Lower leg skin (tissue), 4 donors: Measurements from ENCODE around the gene ZNF746. TPM values are rescaled to one million over a fixed set of nuclear protein-coding genes. Genes with fewer than 3 reads are reported as not detected.

Experiments used
- DNase-seq, 2 donors: peaks; one replicate each; pipeline ENCODE4 v3.0.0-alpha.2; 2019; ENCODE audit warnings: low spot score in 2 of 2
- H3K4me3 ChIP-seq: fragments of 200-600 bp; sonication (generic); 2 replicates; pipeline ENCODE4 v1.5.1; 2017; ENCODE audit warnings: mild to moderate bottlenecking, low read depth; ENCODE audit not compliant: poor library complexity, severe bottlenecking
- CTCF ChIP-seq, 3 donors: fragments of 450-650 bp; IDR thresholded peaks; one replicate each; pipeline ENCODE4 v1.5.1; 2016; ENCODE audit warnings: antibody characterized with exemption in 3 of 3, mild to moderate bottlenecking in 3 of 3, moderate library complexity in 2 of 3
- POLR2A ChIP-seq, 2 donors: fragments of 450-650 bp; IDR thresholded peaks; one replicate each; pipeline ENCODE4 v1.6.1; 2016 to 2017; ENCODE audit warnings: antibody characterized with exemption in 2 of 2, mild to moderate bottlenecking in 1 of 2, moderate library complexity in 1 of 2
- WGBS, 2 donors: methylation state at CpG; one replicate each; pipeline ENCODE4 v1.1.5; 2018; 5-methylcytosine and 5-hydroxymethylcytosine counted together
- intact Hi-C: fragments of 100-400 bp; cut with DNase I; formaldehyde crosslinking; loops from one replicate; pipeline ENCODE4 v1.15.0; 2023; ENCODE audit warnings: low total_unique reads
- total RNA-seq, 4 donors: library from RNA; depleted of rRNA; stranded (reverse); fragments of >200 nt; gene quantifications; one replicate each; pipeline ENCODE4 v1.1.0, GENCODE V29; 2016

ZNF746 gene
- total RNA-seq, 4 donors from 2014 or later: 21.6 to 26.3 (median 23.8) TPM

- TF ChIP-seq CTCF (IDR thresholded peaks at IDR 0.05): no peak
- TF ChIP-seq POLR2A (IDR thresholded peaks at IDR 0.05): no peak
- no peak overlapping the region for H3K4me3 ChIP-seq
- DNase-seq: no peak
- intact Hi-C loops: no loop called here
- WGBS, 2 donors: 78 to 82% methylated on average over 15 of the region's 15 CpGs
These were observed 8.1 kb downstream of the ZNF746 start for GRCh38 chr7:149489391-149490024.

- WGBS, 2 donors: 93 to 100% methylated on average over 1 of the region's 1 CpG
- DNase-seq: no peak
- H3K4me3 ChIP-seq: no peak overlapping the region
- no peak for TF ChIP-seq CTCF (IDR thresholded peaks at IDR 0.05)
- no peak for TF ChIP-seq POLR2A (IDR thresholded peaks at IDR 0.05)
- intact Hi-C loops: no loop called here
These were observed 18.0 kb downstream of the ZNF746 start for GRCh38 chr7:149479568-149479967.

- intact Hi-C loops: no loop called here
- 100% methylated on average over 1 of the region's 1 CpG for WGBS, 2 donors
- H3K4me3 ChIP-seq: no peak overlapping the region
- no peak for DNase-seq
- no peak for TF ChIP-seq POLR2A (IDR thresholded peaks at IDR 0.05)
These were observed 18.9 kb downstream of the ZNF746 start for GRCh38 chr7:149478754-149479153.

- TF ChIP-seq POLR2A (IDR thresholded peaks at IDR 0.05) (no peak), CTCF (IDR thresholded peaks at IDR 0.05) (no peak)
- WGBS, 2 donors: 91 to 95% methylated on average over 18 of the region's 18 CpGs
- no peak for DNase-seq
- intact Hi-C loops: no loop called here
- H3K4me3 ChIP-seq: no peak overlapping the region
These were observed 19.8 kb downstream of the ZNF746 start for GRCh38 chr7:149477494-149478443.

GRCh38 chr7:149476791-149477190 lies 20.8 kb downstream of the ZNF746 start:
- no peak for DNase-seq
- TF ChIP-seq CTCF (IDR thresholded peaks at IDR 0.05): no peak
- no peak for TF ChIP-seq POLR2A (IDR thresholded peaks at IDR 0.05)
- 94 to 95% methylated on average over 12 of the region's 12 CpGs for WGBS, 2 donors
- intact Hi-C loops: no loop called here
- H3K4me3 ChIP-seq: no peak overlapping the region
